HepG2 (cell line): ENCODE results near the gene TMCO6. TPM values are rescaled to one million over a fixed set of nuclear protein-coding genes. Genes with fewer than 3 reads are reported as not detected.
A peak's percentile ranks its signal among the peaks of the same experiment; 100 is the strongest.

ENCODE experiments used
- ATAC-seq: fragments of 200-7000 bp; cut with Tn5 transposase; 3 replicates; pipeline ENCODE4 v1.9.1; 2020; ENCODE audit warnings: mild to moderate bottlenecking, moderate library complexity
- BruUV-seq: library from RNA; stranded (reverse); fragments of 400-500 nt; replicated peaks from 2 replicates; lab custom pipeline; 2021; lab: Mats Ljungman, UMichigan
- CTCF ChIA-PET: fragments of 300-600 bp; formaldehyde crosslinking; extraction: SDS; loops from one replicate; lab custom pipeline; 2021; ENCODE audit warnings: low total read pairs, inconsistent platforms, low intra/inter-chr PET ratio; lab: Yijun Ruan, JAX
- POLR2A ChIA-PET: fragments of 350-600 bp; sonication (Branson Sonifier 250); formaldehyde crosslinking; loops from one replicate; lab custom pipeline; 2020; ENCODE audit warnings: antibody characterized with exemption, inconsistent platforms; lab: Yijun Ruan, JAX
- DNase-seq: peaks from one replicate; pipeline ENCODE4 v3.0.0-alpha.2; 2015; ENCODE audit warnings: low spot score
- FAIRE-seq: peaks from 3 replicates; lab custom pipeline; 2011; peaks lifted over from hg19 to GRCh38; lab: Jason Lieb, UNC
- H2AFZ ChIP-seq: one replicate; pipeline ENCODE4 v1.6.1; 2011; ENCODE audit warnings: low read length, inconsistent platforms
- H3K27ac ChIP-seq: fragments of 300-600 bp; 3 replicates; pipeline ENCODE4 v1.8.0; 2011; ENCODE audit warnings: mixed run types, mild to moderate bottlenecking, mixed read lengths, low read length, inconsistent platforms; ENCODE audit not compliant: insufficient read depth; ENCODE audit errors: extremely low read length
- H3K27me3 ChIP-seq, 2 experiments: fragments of 200-600 bp in 1 of 2; 2 replicates in 1 of 2; 3 replicates in 1 of 2; pipeline versions ENCODE4 v1.6.0 to v1.8.0; 2011; ENCODE audit warnings: low read length in 2 of 2, mild to moderate bottlenecking in 2 of 2, moderate library complexity in 2 of 2, inconsistent platforms in 1 of 2; ENCODE audit not compliant: insufficient read depth in 2 of 2, control insufficient read depth in 1 of 2
- H3K36me3 ChIP-seq, 2 experiments: fragments of 200-600 bp in 1 of 2; replicated peaks in 1 of 2; 2 replicates in 1 of 2; 3 replicates in 1 of 2; pipeline versions ENCODE4 v1.5.1 to v1.8.0; 2011; ENCODE audit warnings: low read length in 2 of 2, inconsistent platforms in 1 of 2; ENCODE audit not compliant: insufficient read depth in 2 of 2, control insufficient read depth in 1 of 2
- H3K4me1 ChIP-seq: 2 replicates; pipeline ENCODE4 v1.5.1; 2012; ENCODE audit warnings: low read length, inconsistent platforms; ENCODE audit not compliant: insufficient read depth
- H3K4me2 ChIP-seq: 2 replicates; pipeline ENCODE4 v1.6.0; 2011; ENCODE audit warnings: low read depth, low read length, inconsistent platforms
- H3K4me3 ChIP-seq, 3 experiments: fragments of 200-600 bp in 1 of 3; sonication (generic), shearing (Covaris generic) in 1 of 3; replicated peaks in 1 of 3; 2 replicates each; pipeline ENCODE4 v1.5.1; 2011 to 2016; ENCODE audit warnings: low read length in 3 of 3, inconsistent platforms in 2 of 3, low read depth in 2 of 3, mild to moderate bottlenecking in 2 of 3, control low read depth in 1 of 3, mixed read lengths in 1 of 3; ENCODE audit not compliant: insufficient read depth in 1 of 3
- H3K79me2 ChIP-seq: one replicate; pipeline ENCODE4 v1.6.1; 2011; ENCODE audit warnings: low read length, inconsistent platforms; ENCODE audit not compliant: insufficient read depth
- H3K9ac ChIP-seq: 2 replicates; pipeline ENCODE4 v1.6.0; 2011; ENCODE audit warnings: mild to moderate bottlenecking, low read depth, low read length, inconsistent platforms; ENCODE audit not compliant: insufficient read depth
- H3K9me3 ChIP-seq: 2 replicates; pipeline ENCODE4 v1.5.1; 2012; ENCODE audit warnings: mild to moderate bottlenecking, low read length
- H4K20me1 ChIP-seq: 2 replicates; pipeline ENCODE4 v1.6.0; 2011; ENCODE audit warnings: inconsistent platforms, mild to moderate bottlenecking, low read length, moderate library complexity; ENCODE audit not compliant: insufficient read depth
- AGO2 ChIP-seq: fragments of 200-400 bp; formaldehyde crosslinking; optimal IDR thresholded peaks from 2 replicates; pipeline ENCODE3; 2017; ENCODE audit warnings: mild to moderate bottlenecking, low read depth, low read length, moderate library complexity
- ASH2L ChIP-seq: fragments of 300-600, 200-600 bp; sonication (generic); IDR thresholded peaks from 2 replicates; pipeline ENCODE4 v1.7.0; 2017; ENCODE audit warnings: low read depth, mild to moderate bottlenecking, moderate library complexity, mixed read lengths, low read length; ENCODE audit not compliant: insufficient read length
- BCLAF1 ChIP-seq: fragments of 450-650 bp; IDR thresholded peaks from 2 replicates; pipeline ENCODE4 v1.6.1; 2017; ENCODE audit warnings: mild to moderate bottlenecking
- CHD4 ChIP-seq: fragments of 200-600 bp; sonication (generic); IDR thresholded peaks from 2 replicates; pipeline ENCODE4 v1.7.0; 2017; ENCODE audit warnings: mild to moderate bottlenecking, low read length, borderline replicate concordance
- IKZF1 ChIP-seq: fragments of 450-650 bp; IDR thresholded peaks from 2 replicates; pipeline ENCODE4 v1.7.1; 2016
- JUN ChIP-seq: sonication (generic); formaldehyde crosslinking; IDR thresholded peaks from 2 replicates; pipeline ENCODE4 v1.4.0; 2020; ENCODE audit warnings: mild to moderate bottlenecking, missing genetic modification reagents
- MLX ChIP-seq: IDR thresholded peaks from 2 replicates; pipeline ENCODE4 v1.6.1; 2016
- NFE2L2 ChIP-seq: fragments of 150-350 bp; IDR thresholded peaks from 2 replicates; pipeline ENCODE4 v1.6.1; 2014; ENCODE audit warnings: low read length
- PHB2 ChIP-seq: fragments of 450-650 bp; IDR thresholded peaks from 2 replicates; pipeline ENCODE4 v1.6.1; 2018; ENCODE audit not compliant: partially characterized antibody
- POGZ ChIP-seq: sonication (generic); formaldehyde crosslinking; IDR thresholded peaks from 2 replicates; pipeline ENCODE4 v1.4.0; 2020; ENCODE audit warnings: mild to moderate bottlenecking, missing genetic modification reagents
- REPIN1 ChIP-seq: sonication (generic); formaldehyde crosslinking; IDR thresholded peaks from 2 replicates; pipeline ENCODE4 v1.8.0; 2022; ENCODE audit warnings: missing genetic modification reagents, low read depth, mild to moderate bottlenecking, borderline replicate concordance
- RFX1 ChIP-seq: fragments of 450-650 bp; IDR thresholded peaks from 2 replicates; pipeline ENCODE4 v1.6.1; 2017
- SMYD3 ChIP-seq: sonication (generic); formaldehyde crosslinking; IDR thresholded peaks from 2 replicates; pipeline ENCODE4 v1.8.1; 2023; ENCODE audit warnings: mild to moderate bottlenecking, missing genetic modification reagents
- SOX6 ChIP-seq, 2 experiments: fragments of 450-650 bp in 1 of 2; sonication (generic) in 1 of 2; formaldehyde crosslinking in 1 of 2; IDR thresholded peaks; 2 replicates each; pipeline versions ENCODE4 v1.4.0 to v1.6.1; 2017 to 2020; ENCODE audit warnings: antibody characterized with exemption in 1 of 2, mild to moderate bottlenecking in 1 of 2, missing genetic modification reagents in 1 of 2
- ZIK1 ChIP-seq: sonication (generic); formaldehyde crosslinking; IDR thresholded peaks from 2 replicates; pipeline ENCODE4 v1.5.0; 2020; ENCODE audit warnings: mild to moderate bottlenecking, low read depth, missing genetic modification reagents, borderline replicate concordance
- ZNF260 ChIP-seq: sonication (generic); formaldehyde crosslinking; IDR thresholded peaks from 2 replicates; pipeline ENCODE4 v1.4.0; 2020; ENCODE audit warnings: missing genetic modification reagents, low read depth, mild to moderate bottlenecking, borderline replicate concordance
- ZNF737 ChIP-seq: sonication (generic); formaldehyde crosslinking; IDR thresholded peaks from 2 replicates; pipeline ENCODE4 v1.5.0; 2020; ENCODE audit warnings: missing genetic modification reagents, mild to moderate bottlenecking, borderline replicate concordance
- ZNF879 ChIP-seq: sonication (generic); formaldehyde crosslinking; IDR thresholded peaks from 2 replicates; pipeline ENCODE4 v1.8.1; 2023; ENCODE audit warnings: missing genetic modification reagents
- WGBS: methylation state at CpG from one replicate; pipeline ENCODE4 v1.1.6; 2017; ENCODE audit warnings: low lambda C conversion rate; 5-methylcytosine and 5-hydroxymethylcytosine counted together
- in situ Hi-C: cut with HindIII; loops from 2 replicates; pipeline ENCODE4 v1.10.0; 2017; ENCODE audit warnings: low pct_unique_long_range_greater_than_20kb; ENCODE audit not compliant: extremely low pct_ligation_motif_present
- intact Hi-C: fragments of 100-400 bp; cut with micrococcal nuclease; formaldehyde crosslinking; loops from one replicate; pipeline ENCODE4 v1.10.0; 2022; ENCODE audit not compliant: unreplicated experiment
- polyA plus RNA-seq, 8 experiments: library from polyadenylated mRNA; depleted of rRNA in 3 of 8; stranded (reverse) in 7 of 8; unstranded in 1 of 8; fragments of >200 nt; fragmentation: Illumina TruSeq in 4 of 8; extraction: Trizol in 4 of 8; gene quantifications; 2 replicates each; pipeline versions ENCODE4 v1.2.1 to v1.2.3, GENCODE V29; 2011 to 2016; ENCODE audit warnings: low read depth in 4 of 8, missing spikeins in 1 of 8, mixed read lengths in 1 of 8; ENCODE audit not compliant: insufficient read depth in 1 of 8
- total RNA-seq, 5 experiments: library from RNA; depleted of rRNA; stranded (reverse); fragments of >200 nt; fragmentation: Illumina TruSeq; extraction: Trizol; gene quantifications; 2 replicates each; pipeline ENCODE4 v1.2.3, GENCODE V29; 2016; ENCODE audit warnings: low read depth in 1 of 5

The TMCO6 gene
- total and polyA plus RNA-seq, 2 of the 13 experiments (the other 11 are each of a cell fraction or from before 2014, with no cell fraction given): 16.6 to 28.2 TPM

GRCh38 chr5:140674211-140674610 lies 35.0 kb downstream of the TMCO6 start:
- Histone ChIP-seq H3K9me3 (no peaks in the 10 kb centered on the region), H3K79me2 (no peaks in the 10 kb centered on the region), H4K20me1 (no peaks in the 10 kb centered on the region), H3K36me3 (peaks cover 27 to 56% of the 10 kb centered on the region in 2 experiments; a peak in 4 of 5 replicates), H3K4me2 (no peak overlapping the region), H2AFZ (no peak overlapping the region), H3K9ac (no peak overlapping the region), H3K27ac (no peak overlapping the region), H3K27me3 (no peaks in the 10 kb centered on the region), H3K4me3 (no peak overlapping the region), H3K4me1 (no peaks in the 10 kb centered on the region)
- intact Hi-C loops (no loop called here), in situ Hi-C loops (no loop called here)
- peak; percentile 21 for ATAC-seq
- no TSS peak for BruUV-seq
- no peak for FAIRE-seq
- no peak for TF ChIP-seq IKZF1
- no peak for TF ChIP-seq AGO2
- no peak for TF ChIP-seq ZNF260 (CRISPR knock-in tag)
- no peak for TF ChIP-seq RFX1
- no peak for TF ChIP-seq CHD4
- no peak for TF ChIP-seq PHB2
- TF ChIP-seq POGZ (CRISPR knock-in tag): no peak
- no peak for TF ChIP-seq SOX6 (IDR thresholded peaks at IDR 0.05)
- TF ChIP-seq SOX6 (CRISPR knock-in tag; IDR thresholded peaks at IDR 0.05): no peak
- TF ChIP-seq ASH2L: no peak
- no peak for TF ChIP-seq REPIN1 (CRISPR knock-in tag)
- TF ChIP-seq SMYD3 (CRISPR knock-in tag): no peak
- TF ChIP-seq ZNF879 (CRISPR knock-in tag): no peak
- no peak for TF ChIP-seq JUN
- TF ChIP-seq ZIK1 (CRISPR knock-in tag): no peak
- TF ChIP-seq BCLAF1: no peak
- no peak for TF ChIP-seq MLX
- no peak for TF ChIP-seq ZNF737 (CRISPR knock-in tag)
- TF ChIP-seq NFE2L2: no peak
- ChIA-PET POLR2A (no interaction called here), CTCF (no interaction called here)
- no peak for DNase-seq
- WGBS: 91% methylated on average over 2 of the region's 2 CpGs
